HG03520 (cell line): ENCODE measurements around the gene MRS2.
"Not testable (repeated sequence)": the region's sequence is repeated elsewhere in the genome, so short reads cannot be mapped to it uniquely, and the experiment has no call there.

Source experiments
- ATAC-seq: cut with Tn5 transposase; IDR thresholded peaks from one replicate; pipeline ENCODE4 v1.9.1; 2021; ENCODE audit warnings: mild to moderate bottlenecking, moderate library complexity; ENCODE audit not compliant: unreplicated experiment

MRS2 gene

DNA sequence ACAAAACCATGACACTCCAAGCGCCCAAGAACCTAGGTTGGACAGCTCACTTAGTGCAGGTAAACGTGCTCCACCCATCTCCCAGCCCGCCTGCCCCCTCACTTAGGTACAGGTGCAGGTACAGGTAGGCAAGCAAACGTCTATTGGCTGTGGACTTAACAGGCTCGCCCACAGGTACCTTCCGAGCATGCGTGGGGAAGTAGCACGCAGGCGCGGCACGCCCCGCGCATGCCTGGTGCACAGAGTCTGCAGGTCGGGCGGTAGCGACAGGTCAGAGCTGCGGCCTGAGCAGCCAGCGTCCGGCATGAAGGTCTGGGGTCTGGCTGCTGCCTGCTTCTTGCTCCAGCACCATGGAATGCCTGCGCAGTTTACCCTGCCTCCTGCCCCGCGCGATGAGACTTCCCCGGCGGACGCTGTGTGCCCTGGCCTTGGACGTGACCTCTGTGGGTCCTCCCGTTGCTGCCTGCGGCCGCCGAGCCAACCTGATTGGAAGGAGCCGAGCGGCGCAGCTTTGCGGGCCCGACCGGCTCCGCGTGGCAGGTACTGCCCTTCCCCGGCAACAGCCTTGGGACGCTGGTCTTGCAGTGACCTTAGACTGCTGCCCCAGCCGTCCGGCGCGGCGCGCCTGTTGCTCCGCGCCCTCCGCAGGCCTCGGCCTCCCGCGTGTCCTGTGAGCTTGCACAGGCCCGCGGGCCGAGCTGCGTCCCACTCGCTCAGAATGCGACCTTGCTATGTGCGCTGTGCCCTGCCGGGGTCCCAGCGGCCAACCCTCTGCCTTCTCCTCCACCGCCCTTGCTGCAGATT is at the start of gene MRS2:
Gene MRS2 (plus strand): TSS at position 240 of the 804 bp plus-strand sequence. CDS start 111 bp downstream, at position 351.
- peak; percentile 92 for ATAC-seq

- no peak for ATAC-seq
Measured at GRCh38 chr6:24353861-24354260, 48.9 kb upstream of the MRS2 start.

DNA sequence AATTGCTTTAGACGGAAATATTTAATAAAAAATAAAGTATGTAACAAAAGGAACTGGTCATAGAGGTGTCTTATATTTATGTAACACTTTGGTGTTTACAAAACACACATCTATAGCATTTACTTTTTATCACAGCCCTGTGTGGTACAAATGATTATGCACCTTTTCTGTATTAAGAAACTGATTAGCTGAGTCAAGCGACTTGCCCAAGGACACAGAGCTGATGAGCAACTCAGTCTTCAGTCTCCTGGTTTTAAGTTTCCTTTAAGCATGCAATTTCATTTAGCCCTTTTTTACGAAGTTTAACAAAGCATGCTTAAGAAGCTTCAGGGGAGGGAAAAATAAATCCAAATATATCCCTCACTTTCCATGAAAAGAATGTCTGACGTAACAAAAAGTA is 47.3 kb upstream of the MRS2 start:
- ATAC-seq = no peak

DNA sequence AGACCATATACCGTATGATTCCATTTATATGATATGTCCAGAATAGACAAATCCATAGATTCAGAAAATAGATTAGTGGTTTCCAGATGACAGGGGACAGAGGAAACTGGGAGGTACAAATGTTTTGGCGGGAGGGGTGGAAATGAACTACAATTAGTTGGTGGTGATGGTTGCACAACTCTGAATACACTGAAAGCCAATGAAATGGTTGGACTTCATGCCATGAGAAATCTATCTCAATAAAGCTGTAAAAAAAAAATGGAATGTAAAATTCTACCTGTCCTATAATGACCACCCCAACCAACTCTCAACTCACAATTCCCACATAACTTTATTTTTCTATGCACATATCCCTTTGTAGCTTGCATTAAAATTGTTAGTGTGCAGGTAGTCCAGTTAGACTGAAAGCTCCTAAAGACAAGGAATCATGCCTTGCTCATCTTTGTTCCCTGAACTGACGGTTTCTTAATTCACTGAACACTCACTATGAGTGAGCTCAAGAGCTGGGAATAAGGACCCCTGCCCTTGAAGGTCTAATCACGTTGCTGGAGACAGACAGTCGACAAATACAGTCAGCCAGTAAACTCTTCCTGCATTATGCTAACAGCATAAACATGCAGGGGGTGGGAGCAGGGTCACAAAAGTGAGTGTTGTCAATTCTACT is 46.3 kb upstream of the MRS2 start:
- no peak for ATAC-seq

DNA sequence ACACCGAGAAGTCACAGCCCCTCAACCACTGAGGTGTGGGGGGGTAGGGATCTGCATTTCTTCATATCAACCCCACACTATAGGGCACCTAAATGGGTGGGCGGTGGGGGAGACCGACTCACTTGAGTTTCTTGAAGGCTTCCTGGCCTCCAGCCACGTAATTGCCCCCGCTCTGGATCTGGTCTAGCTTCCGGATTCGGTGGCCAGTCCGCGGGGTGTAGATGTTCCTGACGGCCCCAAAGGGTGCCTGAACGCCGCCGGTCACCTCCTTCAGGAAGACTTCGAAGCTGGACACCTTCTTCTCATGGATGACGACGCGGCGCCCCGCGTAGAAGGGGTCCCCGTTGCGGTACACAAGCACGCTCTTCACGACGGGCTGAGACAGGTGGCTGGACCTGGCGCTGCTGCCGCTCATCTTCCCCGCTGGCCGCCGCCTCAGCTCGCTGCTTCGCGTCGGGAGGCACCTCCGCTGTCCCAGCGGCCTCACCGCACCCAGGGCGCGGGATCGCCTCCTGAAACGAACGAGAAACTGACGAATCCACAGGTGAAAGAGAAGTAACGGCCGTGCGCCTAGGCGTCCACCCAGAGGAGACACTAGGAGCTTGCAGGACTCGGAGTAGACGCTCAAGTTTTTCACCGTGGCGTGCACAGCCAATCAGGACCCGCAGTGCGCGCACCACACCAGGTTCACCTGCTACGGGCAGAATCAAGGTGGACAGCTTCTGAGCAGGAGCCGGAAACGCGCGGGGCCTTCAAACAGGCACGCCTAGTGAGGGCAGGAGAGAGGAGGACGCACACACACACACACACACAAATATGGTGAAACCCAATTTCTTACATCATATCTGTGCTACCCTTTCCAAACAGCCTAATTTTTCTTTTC is 45.2 kb upstream of the MRS2 start, which contains the start of gene DCDC2:
Gene DCDC2 (minus strand): TSS at position 724 of the 883 bp plus-strand sequence. CDS start 309 bp downstream, at position 415.
- no peak for ATAC-seq

DNA sequence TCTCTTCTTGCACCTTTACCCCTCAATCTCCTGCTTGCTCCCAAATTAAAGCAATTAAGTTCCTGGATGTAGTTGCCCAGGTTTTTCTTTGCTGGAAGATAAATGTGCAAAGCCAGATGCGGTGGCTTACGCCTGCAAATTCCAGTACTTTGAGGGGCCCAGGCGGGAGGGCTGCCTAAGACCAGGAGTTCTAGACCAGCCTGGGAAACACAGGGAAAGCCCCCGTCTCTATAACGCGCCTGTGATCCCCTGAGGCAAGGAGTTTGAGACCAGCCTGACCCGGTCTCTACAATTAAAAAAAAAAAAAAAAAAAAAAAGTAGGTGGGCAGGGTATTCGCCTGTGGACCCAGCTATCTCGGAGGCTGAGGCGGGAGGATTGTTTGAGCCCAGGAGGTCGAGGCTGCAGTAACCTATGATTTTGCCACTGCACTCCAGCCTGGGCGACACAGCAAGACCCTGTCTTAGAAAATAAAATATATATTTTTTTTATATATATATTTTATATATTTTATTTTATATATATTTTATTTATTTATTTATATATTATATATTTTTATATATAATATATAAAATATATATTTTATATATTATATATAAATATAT is 44.4 kb upstream of the MRS2 start:
- ATAC-seq = no peak

DNA sequence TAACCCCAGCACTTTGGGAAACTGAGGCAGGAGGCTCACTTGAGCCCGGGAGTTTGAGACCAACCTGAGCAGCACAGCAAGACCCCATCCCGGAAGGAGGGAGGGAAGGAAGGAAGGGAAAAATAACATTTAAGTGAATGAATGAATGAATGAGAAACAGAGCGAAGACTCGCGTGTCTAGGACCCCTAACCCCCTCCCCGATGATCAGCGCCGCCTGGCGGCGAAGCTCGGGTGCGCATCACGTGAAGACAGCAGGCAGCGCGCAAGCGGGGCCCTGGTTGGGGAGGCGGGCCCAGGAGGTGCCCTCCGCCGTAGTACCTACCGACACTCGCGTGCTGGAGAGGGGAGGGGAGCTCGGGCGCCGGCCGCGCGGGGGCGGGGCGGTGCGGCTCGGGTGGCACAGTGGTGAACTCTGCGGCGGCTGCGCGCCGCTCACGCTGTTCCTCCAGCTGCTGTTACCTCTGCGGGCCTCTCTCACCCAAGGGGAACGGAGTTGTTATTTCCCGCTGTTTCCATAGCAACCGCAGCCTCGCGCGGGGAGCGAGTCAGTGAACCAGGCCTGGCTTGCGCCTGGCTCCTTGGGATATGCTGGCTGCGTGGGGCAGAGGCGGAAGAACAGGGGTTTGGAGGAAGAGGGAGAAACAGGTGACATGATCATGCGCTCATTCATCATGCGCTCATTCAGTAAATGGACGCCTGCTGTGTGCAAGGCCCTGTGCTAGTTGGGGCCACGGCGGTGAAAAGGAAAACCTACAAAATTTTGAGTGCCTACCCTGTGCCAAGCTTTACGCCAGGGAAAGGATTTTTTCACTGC is 42.9 kb upstream of the MRS2 start:
- ATAC-seq = peak; percentile 89

- ATAC-seq = not testable (repeated sequence)
Measured at GRCh38 chr6:24362363-24362762, 40.4 kb upstream of the MRS2 start.

DNA sequence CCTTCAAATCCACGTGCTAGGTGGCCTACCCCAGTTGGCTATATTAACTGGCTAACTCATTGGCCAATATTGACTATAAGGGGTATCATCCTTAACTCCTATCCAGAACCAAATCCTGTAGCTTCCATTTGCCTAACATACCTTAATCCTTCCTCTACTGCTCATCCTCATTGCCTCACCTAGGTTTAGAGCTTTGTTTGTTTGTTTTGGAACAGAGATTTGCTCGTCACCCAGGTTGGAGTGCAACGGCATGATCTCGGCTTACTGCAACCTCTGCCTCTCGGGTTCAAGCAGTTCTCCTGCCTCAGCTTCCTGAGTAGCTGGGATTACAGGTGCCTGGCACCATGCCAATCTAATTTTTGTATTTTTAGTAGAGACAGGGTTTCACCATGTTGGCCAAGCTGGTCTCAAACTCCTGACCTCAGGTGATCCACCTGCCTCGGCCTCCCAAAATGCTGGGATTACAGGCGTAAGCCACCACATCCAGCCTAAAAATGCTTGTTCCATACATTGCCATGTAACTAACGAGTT is 37.6 kb upstream of the MRS2 start:
- ATAC-seq = not testable (repeated sequence)

DNA sequence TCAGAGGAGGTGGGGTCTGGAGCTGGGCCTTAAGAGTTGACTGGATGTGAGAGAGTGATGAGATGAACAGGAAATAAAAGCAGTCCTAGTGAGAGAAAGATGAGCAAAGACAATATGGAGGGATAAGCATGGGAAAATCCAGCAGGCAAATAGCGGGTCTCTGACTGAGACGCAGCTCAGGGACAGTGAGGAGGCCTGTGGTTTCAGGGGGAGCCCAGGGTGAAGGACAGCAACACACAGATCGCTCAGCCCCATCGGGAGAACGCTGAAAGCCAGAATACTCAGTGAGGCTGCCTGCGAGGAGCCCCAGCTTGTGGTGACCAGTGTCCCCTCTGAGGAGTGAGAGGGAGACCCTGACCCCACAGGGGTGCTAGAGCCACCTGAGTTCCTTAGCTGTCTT is 28.1 kb upstream of the MRS2 start:
- no peak for ATAC-seq

DNA sequence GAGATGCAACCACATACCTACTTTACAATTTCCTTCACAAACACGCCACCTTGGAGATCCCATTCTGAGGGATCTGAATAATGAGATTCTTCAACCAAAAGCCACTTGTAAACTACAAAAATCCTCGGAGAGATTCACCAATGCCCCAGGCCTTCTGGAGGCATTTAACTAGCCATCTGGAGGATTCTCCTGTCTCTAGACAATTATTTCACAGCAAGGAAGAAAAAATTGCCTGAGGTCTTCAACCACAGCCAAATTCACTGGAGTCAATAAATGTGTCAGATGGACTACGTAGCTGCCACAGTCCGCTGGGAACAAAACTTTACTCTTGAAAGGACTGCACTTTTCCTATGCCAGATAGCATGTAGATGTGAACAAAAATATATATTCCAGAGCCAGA is 25.9 kb upstream of the MRS2 start:
- no peak for ATAC-seq

- no peak for ATAC-seq
Measured at GRCh38 chr6:24378473-24379097, 24.2 kb upstream of the MRS2 start.

DNA sequence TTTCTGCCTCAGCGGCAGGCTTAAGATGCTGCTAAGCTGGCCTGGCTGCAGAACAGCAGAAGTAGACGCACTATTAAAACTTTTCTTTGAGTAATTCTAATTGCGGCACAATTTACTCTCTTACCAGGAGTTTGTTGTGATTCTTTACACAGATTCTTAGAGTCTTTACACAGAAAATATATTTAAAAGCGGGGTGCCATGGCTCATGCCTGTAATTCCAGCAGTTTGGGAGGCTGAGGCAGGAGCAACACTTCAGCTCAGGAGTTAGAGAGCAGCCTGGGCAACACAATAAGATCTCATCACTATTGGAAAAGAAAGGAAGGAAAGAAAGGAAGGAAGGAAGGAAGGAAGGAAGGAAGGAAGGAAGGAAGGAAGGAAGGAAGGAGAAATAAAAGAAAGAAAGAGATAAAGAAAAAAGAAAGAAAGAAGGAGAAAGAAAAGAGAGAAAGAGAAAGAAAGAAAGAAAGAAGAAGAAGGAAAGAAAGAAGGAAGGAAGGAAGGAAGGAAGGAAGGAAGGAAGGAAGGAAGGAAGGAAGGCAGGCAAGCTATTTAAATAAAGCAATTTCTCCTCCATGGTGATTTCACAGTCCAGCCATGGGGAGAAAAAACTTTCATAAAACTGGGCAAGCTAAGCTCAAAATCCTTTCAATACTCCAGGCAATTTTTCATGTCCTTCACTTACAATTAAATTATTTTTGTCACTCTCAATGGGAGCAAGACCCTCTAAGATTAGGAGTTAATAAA is 21.1 kb upstream of the MRS2 start:
- ATAC-seq = no peak

DNA sequence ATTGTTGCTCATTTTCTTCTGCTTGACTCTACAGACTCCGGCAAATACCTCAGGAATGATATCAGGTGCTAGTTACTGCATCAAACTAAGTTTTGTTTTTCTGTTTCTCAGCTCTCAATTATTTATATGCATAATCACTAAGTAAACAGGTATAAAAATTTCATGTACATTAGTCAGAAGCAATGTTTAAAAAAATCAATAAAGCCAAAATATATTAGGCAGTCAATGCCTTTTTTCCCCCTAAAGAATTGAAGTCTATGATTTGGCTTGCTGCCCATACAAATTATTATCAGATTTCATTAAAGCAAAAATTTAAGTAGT is 20.6 kb upstream of the MRS2 start:
- ATAC-seq = no peak

DNA sequence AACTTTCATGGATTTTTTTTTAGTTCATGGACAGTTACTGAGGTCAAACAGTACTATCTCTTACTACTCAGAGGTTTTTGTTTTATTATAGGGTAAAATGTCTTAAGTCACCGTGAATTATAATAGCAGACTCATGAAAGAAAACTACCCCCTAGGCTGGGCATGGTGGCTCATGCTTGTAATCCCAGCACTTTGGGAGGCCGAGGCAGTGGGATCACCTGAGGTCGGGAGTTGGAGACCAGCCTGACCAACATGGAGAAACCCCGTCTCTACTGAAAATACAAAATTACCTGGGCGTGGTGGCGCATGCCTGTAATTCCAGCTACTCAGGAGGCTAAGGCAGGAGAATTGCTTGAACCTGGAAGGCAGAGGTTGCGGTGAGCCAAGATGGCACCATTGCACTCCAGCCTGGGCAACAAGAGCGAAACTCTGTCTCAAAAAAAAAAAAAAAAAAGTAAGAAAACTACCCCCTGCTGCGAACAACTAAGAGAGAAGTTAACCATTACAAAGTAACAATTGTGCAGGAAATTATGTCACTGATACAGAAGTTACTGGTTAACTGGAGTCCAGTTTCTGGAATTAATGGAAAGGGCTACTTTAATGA is 19.7 kb upstream of the MRS2 start:
- not testable (repeated sequence) for ATAC-seq

DNA sequence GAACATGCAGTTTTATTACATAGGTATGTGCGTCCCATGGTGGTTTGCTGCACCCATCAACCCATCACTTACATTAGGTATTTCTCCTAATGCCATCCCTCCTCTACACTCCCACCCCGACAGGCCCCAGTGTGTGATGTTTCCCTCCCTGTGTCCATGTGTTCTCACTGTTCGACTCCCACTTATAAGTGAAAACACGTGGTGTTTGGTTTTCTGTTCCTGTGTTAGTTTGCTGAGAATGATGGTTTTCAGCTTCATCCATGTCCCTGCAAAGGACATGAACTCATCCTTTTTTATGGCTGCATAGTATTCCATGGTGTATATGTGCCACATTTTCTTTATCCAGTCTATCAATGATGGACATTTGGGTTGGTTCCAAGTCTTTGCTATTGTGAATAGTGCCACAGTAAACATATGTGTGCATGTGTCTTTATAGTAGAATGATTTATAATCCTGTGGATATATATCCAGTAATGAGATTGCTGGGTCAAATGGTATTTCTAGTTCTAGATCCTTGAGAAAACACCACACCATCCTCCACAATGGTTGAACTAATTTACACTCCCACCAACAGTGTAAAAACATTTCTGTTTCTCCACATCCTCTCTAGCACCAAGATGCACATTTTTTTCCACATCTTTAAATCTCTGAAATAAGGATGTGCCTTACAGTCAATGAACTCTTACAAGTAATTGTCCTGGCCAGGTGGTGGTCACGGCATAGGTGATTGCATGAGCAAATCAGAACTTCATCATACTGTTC is 18.2 kb upstream of the MRS2 start:
- not testable (repeated sequence) for ATAC-seq

- ATAC-seq = no peak
Measured at GRCh38 chr6:24385536-24386269, 17.0 kb upstream of the MRS2 start.
